Activated CD4-positive, alpha-beta T cell treated with anti-CD3 and anti-CD28 coated beads for 36 hours (primary cell): Measurements from ENCODE around the gene VAC14. TPM values are rescaled to one million over a fixed set of nuclear protein-coding genes. Genes with fewer than 3 reads are reported as not detected.
A peak's percentile ranks its signal among the peaks of the same experiment; 100 is the strongest.
"Not testable (repeated sequence)": the region's sequence is repeated elsewhere in the genome, so short reads cannot be mapped to it uniquely, and the experiment has no call there.

Experiments
- ATAC-seq: fragments of 200-7000 bp; cut with Tn5 transposase; one replicate; pipeline ENCODE4 v1.10.0; 2021; ENCODE audit warnings: mild to moderate bottlenecking, moderate library complexity
- CTCF ChIA-PET: fragments of 350-600 bp; sonication (Branson Sonifier 250); formaldehyde crosslinking; loops from one replicate; lab custom pipeline; 2021; ENCODE audit warnings: antibody characterized with exemption; lab: Charles Lee
- POLR2A ChIA-PET: fragments of 350-600 bp; sonication (Branson Sonifier 250); formaldehyde crosslinking; loops from one replicate; lab custom pipeline; 2021; ENCODE audit warnings: antibody characterized with exemption, inconsistent platforms; lab: Charles Lee
- DNase-seq: peaks from one replicate; pipeline ENCODE4 v3.0.0-alpha.2; 2020
- H3K27ac Mint-ChIP-seq: one replicate; pipeline ENCODE4 v1.8.0; 2021; ENCODE audit warnings: mixed read lengths
- H3K27me3 Mint-ChIP-seq: one replicate; pipeline ENCODE4 v1.8.0; 2021; ENCODE audit warnings: mixed read lengths
- H3K36me3 Mint-ChIP-seq: one replicate; pipeline ENCODE4 v1.8.0; 2021; ENCODE audit warnings: low read depth, mixed read lengths
- H3K4me1 Mint-ChIP-seq: one replicate; pipeline ENCODE4 v1.8.0; 2021; ENCODE audit warnings: mixed read lengths
- H3K4me3 Mint-ChIP-seq: one replicate; pipeline ENCODE4 v1.8.0; 2021; ENCODE audit warnings: mild to moderate bottlenecking, moderate library complexity, mixed read lengths
- H3K9me3 Mint-ChIP-seq: one replicate; pipeline ENCODE4 v1.8.0; 2021; ENCODE audit warnings: low read depth, mixed read lengths
- intact Hi-C, 2 experiments: fragments of 100-400 bp; cut with DNase I in 1 of 2; cut with micrococcal nuclease in 1 of 2; formaldehyde crosslinking; loops; one replicate each; pipeline versions ENCODE4 v1.14.2 to v1.15.1; 2022 to 2024; cut with DNase I, micrococcal nuclease
- total RNA-seq, 2 experiments: library from RNA; stranded (reverse); gene quantifications; one replicate each; pipeline ENCODE4 v1.2.3, GENCODE V29; 2021

The VAC14 gene
- total RNA-seq, 2 experiments from 2014 or later, result 24.8 to 26.2 TPM

GRCh38 chr16:70644763-70645597 lies 156.0 kb downstream of the VAC14 start:
- H3K4me1 Mint-ChIP-seq, result no peaks in the 10 kb centered on the region
- ChIA-PET CTCF (interaction anchor here (1.0 kb wide), 1 partner anchor 9 kb away, joined by 3 read pairs; no protein-coding TSS in a partner anchor), POLR2A (no interaction called here)
- H3K4me3 Mint-ChIP-seq, result no peak overlapping the region
- H3K27ac Mint-ChIP-seq, result no peak overlapping the region
- peaks cover 4% of the 10 kb centered on the region for H3K27me3 Mint-ChIP-seq
- H3K36me3 Mint-ChIP-seq, result no peaks in the 10 kb centered on the region
- ATAC-seq (peak; percentile 16), DNase-seq (no peak)
- no peaks in the 10 kb centered on the region for H3K9me3 Mint-ChIP-seq
- intact Hi-C loops, result no loop called here

- DNase-seq, intact Hi-C loops, H3K27ac Mint-ChIP-seq, H3K4me3 Mint-ChIP-seq, H3K36me3 Mint-ChIP-seq, H3K4me1 Mint-ChIP-seq, ATAC-seq, H3K9me3 Mint-ChIP-seq, H3K27me3 Mint-ChIP-seq, POLR2A ChIA-PET, CTCF ChIA-PET: not testable (repeated sequence)
Measured at GRCh38 chr16:70643264-70643663, 157.7 kb downstream of the VAC14 start.

GRCh38 chr16:70642633-70643032 lies 158.3 kb downstream of the VAC14 start:
- no peaks in the 10 kb centered on the region for H3K4me1 Mint-ChIP-seq
- H3K36me3 Mint-ChIP-seq, result no peaks in the 10 kb centered on the region
- ATAC-seq, result no peak
- H3K4me3 Mint-ChIP-seq, result no peak overlapping the region
- H3K27me3 Mint-ChIP-seq, result peaks cover 4% of the 10 kb centered on the region
- ChIA-PET POLR2A (no interaction called here), CTCF (no interaction called here)
- DNase-seq, result no peak
- intact Hi-C loops, result no loop called here
- H3K27ac Mint-ChIP-seq, result no peak overlapping the region
- no peaks in the 10 kb centered on the region for H3K9me3 Mint-ChIP-seq

- Mint-ChIP-seq H3K9me3 (no peaks in the 10 kb centered on the region), H3K36me3 (no peaks in the 10 kb centered on the region), H3K27me3 (peaks cover 4% of the 10 kb centered on the region), H3K27ac (no peak overlapping the region), H3K4me3 (no peak overlapping the region), H3K4me1 (no peaks in the 10 kb centered on the region)
- ChIA-PET CTCF (interaction anchor here (0.6 to 1.2 kb wide), 3 partner anchors 283 to 594 kb away, joined by 3 to 4 read pairs (median 3); no protein-coding TSS in a partner anchor), POLR2A (no interaction called here)
- ATAC-seq (no peak), DNase-seq (no peak)
- intact Hi-C loops, result no loop called here
Measured at GRCh38 chr16:70638814-70639792, 161.9 kb downstream of the VAC14 start.

Other genes with a start within 250 kb of the VAC14 start
- not detected for gene IL34, start 154.6 kb downstream of the VAC14 start, total RNA-seq
- gene MTSS2, start 115.1 kb downstream of the VAC14 start, total RNA-seq, result 1 to 10 TPM; 1.6 to 3.5 TPM